GM12878 (cell line): ENCODE results near the gene C10orf143. TPM values are rescaled to one million over a fixed set of nuclear protein-coding genes. Genes with fewer than 3 reads are reported as not detected.
A peak's percentile ranks its signal among the peaks of the same experiment; 100 is the strongest.

Experiments
- BHLHE40 ChIP-seq, 2 experiments: fragments of 450-650 bp in 1 of 2; IDR thresholded peaks; 2 replicates each; pipeline ENCODE4 v1.6.1; 2011 to 2017; ENCODE audit warnings: low read depth in 2 of 2, borderline replicate concordance in 1 of 2, improper control_type of control experiment in 1 of 2, low read length in 1 of 2, mild to moderate bottlenecking in 1 of 2
- GABPA ChIP-seq: IDR thresholded peaks from 2 replicates; pipeline ENCODE4 v1.6.1; 2014; ENCODE audit warnings: antibody characterized with exemption, low read depth, mild to moderate bottlenecking, inconsistent platforms
- HDAC2 ChIP-seq: fragments of 200-600 bp; sonication (generic); IDR thresholded peaks from 2 replicates; pipeline ENCODE4 v1.6.1; 2017
- MEF2B ChIP-seq: fragments of 450-650 bp; IDR thresholded peaks from 2 replicates; pipeline ENCODE4 v1.6.1; 2018; ENCODE audit warnings: mild to moderate bottlenecking, moderate library complexity; ENCODE audit not compliant: partially characterized antibody, poor library complexity, severe bottlenecking
- NFYB ChIP-seq: IDR thresholded peaks from 2 replicates; pipeline ENCODE4 v1.6.1; 2011; ENCODE audit warnings: low read depth, mild to moderate bottlenecking, low read length, improper control_type of control experiment, moderate library complexity; ENCODE audit not compliant: insufficient read depth
- POLR2AphosphoS2 ChIP-seq: IDR thresholded peaks from 2 replicates; pipeline ENCODE4 v1.6.1; 2011; ENCODE audit warnings: low read depth, mild to moderate bottlenecking, low read length, improper control_type of control experiment, moderate library complexity
- POLR2AphosphoS5 ChIP-seq: IDR thresholded peaks from 2 replicates; pipeline ENCODE4 v1.6.1; 2011; ENCODE audit warnings: mild to moderate bottlenecking, low read length, inconsistent platforms
- RELA ChIP-seq: fragments of 450-650 bp; IDR thresholded peaks from 2 replicates; pipeline ENCODE4 v1.8.0; 2014; ENCODE audit warnings: borderline replicate concordance; ENCODE audit not compliant: partially characterized antibody
- RFX5 ChIP-seq: IDR thresholded peaks from 2 replicates; pipeline ENCODE4 v1.6.1; 2011; ENCODE audit warnings: low read depth, low read length, improper control_type of control experiment
- SIX5 ChIP-seq: IDR thresholded peaks from 2 replicates; pipeline ENCODE4 v1.6.1; 2011; ENCODE audit warnings: mild to moderate bottlenecking, low read depth, low read length, moderate library complexity; ENCODE audit not compliant: severe bottlenecking
- TAF1 ChIP-seq: IDR thresholded peaks from 2 replicates; pipeline ENCODE4 v1.6.1; 2011; ENCODE audit warnings: mild to moderate bottlenecking, low read depth, low read length, borderline replicate concordance
- TCF12 ChIP-seq: IDR thresholded peaks from 2 replicates; pipeline ENCODE4 v1.6.1; 2011; ENCODE audit warnings: low read depth, mild to moderate bottlenecking, low read length
- YY1 ChIP-seq: IDR thresholded peaks from 2 replicates; pipeline ENCODE4 v1.6.1; 2011; ENCODE audit warnings: low read depth, mild to moderate bottlenecking, low read length
- ZNF274 ChIP-seq: IDR thresholded peaks from one replicate; pipeline ENCODE4 v1.8.0; 2011; ENCODE audit not compliant: insufficient read length, insufficient read depth
- polyA plus RNA-seq, 11 experiments: library from polyadenylated mRNA; depleted of rRNA in 4 of 11; unstranded in 6 of 11; stranded (reverse) in 5 of 11; fragments of >200 nt; fragmentation: Nextera tagmentation in 4 of 11; fragmentation: Illumina TruSeq in 1 of 11; extraction: Ambion mirVana in 4 of 11; extraction: Trizol in 1 of 11; gene quantifications; 1 replicate in 1 of 11; 2 replicates in 10 of 11; pipeline versions ENCODE4 v1.2.1 to v1.2.3, GENCODE V29; 2011 to 2016; ENCODE audit warnings: inconsistent platforms in 2 of 11, missing spikeins in 2 of 11, low read depth in 1 of 11
- total RNA-seq, 4 experiments: library from RNA; depleted of rRNA in 3 of 4; stranded (reverse); fragments of >200 nt in 3 of 4; fragmentation: Illumina TruSeq in 1 of 4; extraction: Trizol in 1 of 4; gene quantifications; 2 replicates each; pipeline versions ENCODE4 v1.2.1 to v1.2.3, GENCODE V29; 2013 to 2021
- TF ChIP-seq, protein P1 (sequence below): IDR thresholded peaks from 2 replicates; pipeline ENCODE4 v1.6.1; 2011; ENCODE audit warnings: mild to moderate bottlenecking, low read depth, low read length, moderate library complexity; ENCODE audit not compliant: insufficient replicate concordance
- TF ChIP-seq, protein P2 (sequence below): IDR thresholded peaks from 2 replicates; pipeline ENCODE4 v1.6.1; 2011; ENCODE audit warnings: low read depth, low read length, improper control_type of control experiment, borderline replicate concordance
- TF ChIP-seq, protein P3 (sequence below): fragments of 450-650 bp; IDR thresholded peaks from 2 replicates; pipeline ENCODE4 v1.6.1; 2017; ENCODE audit warnings: mild to moderate bottlenecking, moderate library complexity

C10orf143 gene
- total and polyA plus RNA-seq, 10 of the 15 experiments (the other 5 are each of a cell fraction or from before 2014, with no cell fraction given), result 0.64 to 7.9 (median 2.6) TPM

DNA sequence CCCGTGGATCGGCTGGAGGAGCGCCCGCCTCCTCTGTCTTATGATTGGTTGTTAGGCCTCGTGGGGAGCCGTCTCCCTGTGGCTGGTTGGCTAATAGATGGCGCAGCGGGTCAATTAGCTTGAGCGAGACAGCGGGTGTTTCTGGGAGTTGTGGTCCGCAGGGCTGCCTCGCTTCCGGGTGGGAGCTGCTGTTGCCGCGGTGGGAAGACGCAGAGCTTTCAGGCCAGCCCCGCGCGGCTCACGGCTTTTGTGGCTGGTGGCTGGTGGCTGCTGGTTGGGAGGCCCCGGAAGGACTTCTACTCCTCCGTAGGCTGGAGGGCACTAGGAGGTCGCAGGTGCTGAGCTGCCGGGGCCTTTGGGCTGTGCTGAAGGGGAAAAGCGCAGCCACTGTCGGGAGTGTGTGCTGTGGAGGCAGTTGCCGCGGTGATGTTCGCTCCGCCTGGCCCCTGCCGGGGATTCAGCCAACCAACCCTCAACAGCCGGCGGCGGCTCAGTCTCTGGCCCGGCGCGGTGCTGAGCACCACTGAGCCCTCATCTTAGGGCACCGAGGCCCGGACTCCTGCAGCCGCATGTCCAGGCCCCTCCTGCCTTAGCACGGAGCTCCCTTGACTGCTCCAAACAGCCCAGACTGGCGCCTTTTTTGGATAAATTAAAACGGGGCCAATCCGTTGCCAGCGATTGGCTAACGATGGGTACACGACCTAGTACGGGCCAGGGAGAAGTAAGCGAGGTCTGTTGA lies 652 bp upstream of the C10orf143 start (continued):
- TF ChIP-seq YY1 (no peak), RELA (no peak), POLR2AphosphoS5 (peak; percentile 21; the same call in 1 of the 2 replicates), TCF12 (no peak), SIX5 (peak; percentile 81), BHLHE40 (IDR thresholded peaks at IDR 0.05; ENCODE audit: borderline replicate concordance in 1 of 2, low read depth in 2 of 2, low read length in 1 of 2) (peak; percentile 0 to 19; a peak in 1 of 4 replicates), MEF2B (no peak), NFYB (peak; percentile 99), POLR2AphosphoS2 (peak; percentile 33; the same call in 1 of the 2 replicates), RFX5 (0 out of 2 replicates have a peak, but pooled peaks have one; percentile 10), HDAC2 (no peak), TAF1 (0 out of 2 replicates have a peak, but pooled peaks have one; percentile 23), ZNF274 (no peak), GABPA (peak; percentile 73)
- TF ChIP-seq, protein P1, sequence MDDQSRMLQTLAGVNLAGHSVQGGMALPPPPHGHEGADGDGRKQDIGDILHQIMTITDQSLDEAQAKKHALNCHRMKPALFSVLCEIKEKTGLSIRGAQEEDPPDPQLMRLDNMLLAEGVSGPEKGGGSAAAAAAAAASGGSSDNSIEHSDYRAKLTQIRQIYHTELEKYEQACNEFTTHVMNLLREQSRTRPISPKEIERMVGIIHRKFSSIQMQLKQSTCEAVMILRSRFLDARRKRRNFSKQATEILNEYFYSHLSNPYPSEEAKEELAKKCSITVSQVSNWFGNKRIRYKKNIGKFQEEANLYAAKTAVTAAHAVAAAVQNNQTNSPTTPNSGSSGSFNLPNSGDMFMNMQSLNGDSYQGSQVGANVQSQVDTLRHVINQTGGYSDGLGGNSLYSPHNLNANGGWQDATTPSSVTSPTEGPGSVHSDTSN, result peak; percentile 93
- TF ChIP-seq, protein P2, sequence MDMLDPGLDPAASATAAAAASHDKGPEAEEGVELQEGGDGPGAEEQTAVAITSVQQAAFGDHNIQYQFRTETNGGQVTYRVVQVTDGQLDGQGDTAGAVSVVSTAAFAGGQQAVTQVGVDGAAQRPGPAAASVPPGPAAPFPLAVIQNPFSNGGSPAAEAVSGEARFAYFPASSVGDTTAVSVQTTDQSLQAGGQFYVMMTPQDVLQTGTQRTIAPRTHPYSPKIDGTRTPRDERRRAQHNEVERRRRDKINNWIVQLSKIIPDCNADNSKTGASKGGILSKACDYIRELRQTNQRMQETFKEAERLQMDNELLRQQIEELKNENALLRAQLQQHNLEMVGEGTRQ, result no peak; the same call in 1 of the 2 replicates
- TF ChIP-seq, protein P3, sequence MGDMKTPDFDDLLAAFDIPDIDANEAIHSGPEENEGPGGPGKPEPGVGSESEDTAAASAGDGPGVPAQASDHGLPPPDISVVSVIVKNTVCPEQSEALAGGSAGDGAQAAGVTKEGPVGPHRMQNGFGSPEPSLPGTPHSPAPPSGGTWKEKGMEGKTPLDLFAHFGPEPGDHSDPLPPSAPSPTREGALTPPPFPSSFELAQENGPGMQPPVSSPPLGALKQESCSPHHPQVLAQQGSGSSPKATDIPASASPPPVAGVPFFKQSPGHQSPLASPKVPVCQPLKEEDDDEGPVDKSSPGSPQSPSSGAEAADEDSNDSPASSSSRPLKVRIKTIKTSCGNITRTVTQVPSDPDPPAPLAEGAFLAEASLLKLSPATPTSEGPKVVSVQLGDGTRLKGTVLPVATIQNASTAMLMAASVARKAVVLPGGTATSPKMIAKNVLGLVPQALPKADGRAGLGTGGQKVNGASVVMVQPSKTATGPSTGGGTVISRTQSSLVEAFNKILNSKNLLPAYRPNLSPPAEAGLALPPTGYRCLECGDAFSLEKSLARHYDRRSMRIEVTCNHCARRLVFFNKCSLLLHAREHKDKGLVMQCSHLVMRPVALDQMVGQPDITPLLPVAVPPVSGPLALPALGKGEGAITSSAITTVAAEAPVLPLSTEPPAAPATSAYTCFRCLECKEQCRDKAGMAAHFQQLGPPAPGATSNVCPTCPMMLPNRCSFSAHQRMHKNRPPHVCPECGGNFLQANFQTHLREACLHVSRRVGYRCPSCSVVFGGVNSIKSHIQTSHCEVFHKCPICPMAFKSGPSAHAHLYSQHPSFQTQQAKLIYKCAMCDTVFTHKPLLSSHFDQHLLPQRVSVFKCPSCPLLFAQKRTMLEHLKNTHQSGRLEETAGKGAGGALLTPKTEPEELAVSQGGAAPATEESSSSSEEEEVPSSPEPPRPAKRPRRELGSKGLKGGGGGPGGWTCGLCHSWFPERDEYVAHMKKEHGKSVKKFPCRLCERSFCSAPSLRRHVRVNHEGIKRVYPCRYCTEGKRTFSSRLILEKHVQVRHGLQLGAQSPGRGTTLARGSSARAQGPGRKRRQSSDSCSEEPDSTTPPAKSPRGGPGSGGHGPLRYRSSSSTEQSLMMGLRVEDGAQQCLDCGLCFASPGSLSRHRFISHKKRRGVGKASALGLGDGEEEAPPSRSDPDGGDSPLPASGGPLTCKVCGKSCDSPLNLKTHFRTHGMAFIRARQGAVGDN, result peak; percentile 64; the same call in 1 of the 2 replicates
- TF ChIP-seq, all 136 proteins: peak for 51
